ENCODE data around the gene SLAMF9. TPM values are rescaled to one million over a fixed set of nuclear protein-coding genes. Genes with fewer than 3 reads are reported as not detected.

SLAMF9 gene
- total and polyA plus RNA-seq, 2 of the 8 experiments (the other 6 are each of a cell fraction or from before 2014, with no cell fraction given): not detected

- H3K9me3 ChIP-seq (ENCODE audit: insufficient read depth in 2 of 2, low read depth in 1 of 2, low read length in 1 of 2): no peaks in the 10 kb centered on the region
- H3K79me2 ChIP-seq (ENCODE audit: control insufficient read depth in 1 of 2, insufficient read depth in 2 of 2, low read length in 2 of 2): no peaks in the 10 kb centered on the region
- CTCF ChIA-PET (ENCODE audit: partially characterized antibody): no interaction called here
- no peak for FAIRE-seq
- no peak overlapping the region for H2AK5ac ChIP-seq (ENCODE audit: low read depth, low read length)
- no peaks in the 10 kb centered on the region for H3K79me1 ChIP-seq (ENCODE audit: low read depth, low read length)
- no peaks in the 10 kb centered on the region for H3K23me2 ChIP-seq (ENCODE audit: low read depth, low read length)
- DNase-seq (ENCODE audit: low read depth in 1 of 2, low spot score in 2 of 2): no peak
- no peak overlapping the region for H2BK5ac ChIP-seq (ENCODE audit: low read depth, low read length)
- H2AFZ ChIP-seq (ENCODE audit: low read length): no peak overlapping the region
- no peak overlapping the region for H3K27ac ChIP-seq (ENCODE audit: low read depth, low read length)
- H3K4me3 ChIP-seq (ENCODE audit: extremely low read depth in 1 of 4, insufficient read depth in 2 of 4, low read depth in 3 of 4, low read length in 4 of 4): no peak overlapping the region
- H2BK20ac ChIP-seq (ENCODE audit: low read length): no peak overlapping the region
- peaks cover 0 to 2% (median 0%) of the 10 kb centered on the region in 4 experiments; a peak in 1 of 7 replicates for H3K27me3 ChIP-seq (replicated peaks in 1 of 4; ENCODE audit: control insufficient read depth in 3 of 4, extremely low read depth in 1 of 4, insufficient read depth in 3 of 4, low read length in 3 of 4)
- no peak overlapping the region for H3K4me2 ChIP-seq (ENCODE audit: insufficient read depth in 1 of 2, low read depth in 2 of 2, low read length in 2 of 2)
- no peak for TF ChIP-seq POLR2A (IDR thresholded peaks at IDR 0.05; ENCODE audit: control extremely low read depth in 1 of 2, low read depth in 2 of 2, low read length in 2 of 2)
- TF ChIP-seq ASH2L (IDR thresholded peaks at IDR 0.05; ENCODE audit: low read length): no peak
- no peak for TF ChIP-seq SUZ12 (IDR thresholded peaks at IDR 0.05; ENCODE audit: low read length)
- TF ChIP-seq EZH2 (IDR thresholded peaks at IDR 0.05; ENCODE audit: low read depth, low read length, severe bottlenecking): no peak
- TF ChIP-seq ATF3 (IDR thresholded peaks at IDR 0.05; ENCODE audit: insufficient read depth, low read depth, low read length): no peak
- TF ChIP-seq YY1 (IDR thresholded peaks at IDR 0.05; ENCODE audit: low read depth, low read length): no peak
- TF ChIP-seq BRCA1 (IDR thresholded peaks at IDR 0.05; ENCODE audit: low read depth, low read length): no peak
- H3K4ac ChIP-seq (replicated peaks; ENCODE audit: insufficient read length, low read depth, low read length): no peak overlapping the region
- no peak overlapping the region for H4K5ac ChIP-seq (ENCODE audit: insufficient read length, low read depth, low read length)
- no peak overlapping the region for H2BK15ac ChIP-seq (ENCODE audit: low read length)
- POLR2A ChIA-PET (ENCODE audit: partially characterized antibody): no interaction called here
- H4K8ac ChIP-seq (ENCODE audit: extremely low read depth, insufficient read depth, low read length): no peak overlapping the region
- no peaks in the 10 kb centered on the region for H4K20me1 ChIP-seq (replicated peaks in 1 of 2; ENCODE audit: control insufficient read depth in 1 of 2, insufficient read depth in 2 of 2, low read length in 2 of 2)
- no peak overlapping the region for H3K18ac ChIP-seq (ENCODE audit: extremely low read depth, low read length)
- H2BK120ac ChIP-seq (replicated peaks; ENCODE audit: low read depth, low read length): no peak overlapping the region
- no peak overlapping the region for H3K23ac ChIP-seq (ENCODE audit: insufficient read length)
- no peak overlapping the region for H3K14ac ChIP-seq (ENCODE audit: insufficient read length)
- 94% methylated on average over 7 of the region's 7 CpGs; no CpG with 5 or more reads in 1 of the 2 experiments for WGBS, 2 experiments (ENCODE audit: extremely low coverage in 1 of 2, insufficient coverage in 1 of 2, insufficient read length in 1 of 2, insufficient replicate concordance in 2 of 2, low coverage in 1 of 2, low lambda C conversion rate in 2 of 2, missing lambda C conversion rate in 1 of 2)
- H3K36me3 ChIP-seq (ENCODE audit: control insufficient read depth in 2 of 4, insufficient read depth in 4 of 4, low read length in 3 of 4): no peaks in the 10 kb centered on the region
- no peak overlapping the region for H3K56ac ChIP-seq (replicated peaks; ENCODE audit: insufficient read length, low read depth, low read length)
- H3K4me1 ChIP-seq (replicated peaks in 1 of 4; ENCODE audit: control insufficient read depth in 3 of 4, insufficient read depth in 4 of 4, low read length in 3 of 4): 0 out of 7 replicates have a peak, but pooled peaks cover 0 to 2% (median 0%) of the 10 kb centered on the region in 4 experiments
- H2BK12ac ChIP-seq (ENCODE audit: low read depth, low read length): no peak overlapping the region
- H4K91ac ChIP-seq (replicated peaks; ENCODE audit: insufficient read length, low read length): no peak overlapping the region
- no peak overlapping the region for H3K9ac ChIP-seq (replicated peaks in 1 of 4; ENCODE audit: extremely low read depth in 1 of 4, low read depth in 3 of 4, low read length in 3 of 4)
These were observed 26.7 kb upstream of the SLAMF9 start for GRCh38 chr1:159980786-159981185.

Data from H1 (cell line).